Measurements from ENCODE around the gene TSPAN8.
"Not testable (repeated sequence)": the region's sequence is repeated elsewhere in the genome, so short reads cannot be mapped to it uniquely, and the experiment has no call there.

TSPAN8 gene

GRCh38 chr12:71157601-71158233 lies at the start of gene TSPAN8:
Gene TSPAN8, minus strand, starts transcription at chr12:71157999. Its CDS starts 321 bp downstream, at chr12:71157678.
- DNase-seq, result no peak

GRCh38 chr12:71201136-71201679 lies 43.4 kb upstream of the TSPAN8 start:
- DNase-seq, result no peak

- no peak for DNase-seq
Observed at GRCh38 chr12:71200706-71201105, 42.9 kb upstream of the TSPAN8 start.

DNA sequence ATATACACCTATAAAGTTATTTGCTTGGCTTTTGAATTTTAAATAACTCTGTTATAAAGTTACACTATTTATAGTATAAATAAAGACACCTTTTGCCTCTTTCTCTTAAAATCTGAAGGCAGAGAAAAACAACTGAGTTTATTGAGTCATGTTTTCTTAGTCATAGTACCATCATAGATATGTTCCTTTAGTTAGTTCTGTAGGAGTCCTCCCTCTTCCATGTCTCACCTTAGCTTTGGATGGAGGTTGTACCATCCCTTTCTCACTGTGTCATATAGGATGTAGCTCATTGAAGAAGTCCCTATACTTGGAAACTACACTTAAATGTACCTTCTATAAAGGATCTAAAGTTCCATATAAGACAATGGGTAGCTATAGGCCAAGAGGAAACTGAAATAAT lies 39.7 kb upstream of the TSPAN8 start:
- DNase-seq, result no peak

DNA sequence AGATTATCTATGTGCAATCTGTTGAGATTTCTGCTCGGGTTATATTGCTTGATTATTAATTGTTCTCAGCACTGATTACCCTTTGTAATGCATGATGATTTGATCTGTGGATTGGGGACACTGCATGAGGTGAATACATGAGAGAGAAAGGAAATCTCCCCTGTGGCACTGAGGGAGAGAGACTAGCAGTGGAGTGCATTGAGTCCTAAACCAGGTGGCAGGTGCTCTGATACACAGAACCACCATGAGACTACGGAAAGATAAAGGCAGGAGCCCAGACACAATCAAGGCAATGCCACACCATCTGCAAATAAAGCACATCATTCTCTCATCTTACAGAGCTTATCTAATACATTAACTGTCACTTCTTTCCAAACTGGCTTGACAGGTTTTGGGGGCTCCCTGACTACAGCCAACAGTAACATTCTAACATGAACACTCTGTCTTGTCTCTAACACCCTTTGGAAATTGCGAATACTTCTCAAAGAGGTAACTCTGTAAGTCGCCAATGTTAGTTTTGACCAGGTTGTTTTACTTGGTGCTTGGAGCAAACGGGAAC lies 37.6 kb upstream of the TSPAN8 start:
- no peak for DNase-seq

DNA sequence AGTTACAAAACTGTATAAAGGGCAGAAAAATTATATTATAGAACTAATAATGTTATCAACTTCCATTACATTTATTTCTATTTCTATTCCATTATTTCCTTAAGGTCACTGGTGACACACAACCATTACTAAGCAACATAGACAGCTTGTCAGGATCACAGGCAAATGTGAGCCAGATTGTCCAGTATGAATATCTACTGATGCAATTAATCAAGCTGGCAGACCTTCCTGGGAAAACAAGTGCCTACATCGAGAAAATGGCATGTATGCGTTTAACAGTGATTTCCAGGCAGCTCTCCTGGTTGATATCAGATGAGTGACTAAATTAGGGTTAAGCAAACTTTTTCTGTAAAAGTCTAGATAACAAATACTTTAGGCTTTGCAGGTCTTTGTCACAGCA lies 36.9 kb upstream of the TSPAN8 start:
- DNase-seq, result no peak

DNA sequence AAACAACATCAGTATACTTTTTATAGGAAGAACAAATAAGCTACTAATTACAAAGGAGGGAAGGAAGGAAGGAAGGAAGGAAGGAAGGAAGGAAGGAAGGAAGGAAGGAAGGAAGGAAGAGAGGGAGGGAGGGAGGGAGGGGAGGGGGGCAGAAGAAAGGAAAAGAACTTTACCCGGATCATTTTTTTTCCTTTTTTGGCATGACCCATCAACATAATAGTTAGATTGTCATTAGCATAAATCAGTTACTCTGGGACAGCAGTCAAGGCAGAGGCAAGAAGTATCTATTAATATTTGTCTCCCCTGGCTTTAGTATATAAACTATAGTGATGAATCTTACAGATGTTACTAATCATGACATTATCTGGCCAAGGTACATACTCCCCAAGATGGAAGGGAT lies 35.2 kb upstream of the TSPAN8 start:
- no peak for DNase-seq

- DNase-seq, result no peak
Observed at GRCh38 chr12:71191509-71192196, 33.9 kb upstream of the TSPAN8 start.

DNA sequence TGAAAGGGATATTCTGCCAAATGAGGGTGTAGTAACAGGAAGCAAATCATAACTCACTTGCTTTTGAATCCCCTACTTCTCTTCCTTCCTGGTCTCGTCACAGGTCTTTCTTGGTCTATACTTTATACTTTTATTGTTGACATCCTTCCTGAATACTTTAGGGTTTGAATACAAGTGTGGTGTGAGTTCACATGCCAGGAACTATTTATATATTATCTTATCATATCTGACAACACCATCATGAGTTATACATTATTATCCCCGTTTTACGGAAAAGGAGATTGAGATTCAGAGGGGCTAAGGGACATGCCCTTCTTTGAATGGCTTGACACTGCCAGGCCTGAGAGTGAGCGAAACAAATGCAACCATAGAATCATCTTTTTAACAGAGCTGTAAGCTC lies 33.0 kb upstream of the TSPAN8 start:
- DNase-seq, result no peak

GRCh38 chr12:71187379-71187778 lies 29.6 kb upstream of the TSPAN8 start:
- DNase-seq, result no peak

GRCh38 chr12:71186571-71187288 lies 28.9 kb upstream of the TSPAN8 start:
- no peak for DNase-seq

- no peak for DNase-seq
Observed at GRCh38 chr12:71183846-71184245, 26.0 kb upstream of the TSPAN8 start.

DNA sequence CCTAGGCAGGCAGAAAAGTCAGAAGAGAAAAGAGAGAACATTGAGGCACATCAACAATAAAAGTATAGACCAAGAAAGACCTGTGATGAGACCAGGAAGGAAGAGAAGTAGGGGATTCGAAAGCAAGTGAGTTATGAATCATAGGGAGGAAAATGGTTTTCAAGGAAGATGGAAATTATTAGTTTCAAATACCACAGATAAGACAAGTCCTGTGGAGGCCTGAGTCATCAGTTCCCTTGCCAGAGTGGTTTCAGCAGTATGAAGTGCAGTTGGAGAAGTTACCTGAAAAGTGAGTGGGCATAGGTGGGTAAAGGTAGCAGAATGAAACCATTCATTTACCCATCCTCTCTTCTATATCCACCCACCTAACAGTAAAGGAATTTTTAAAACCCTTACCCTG lies 25.2 kb upstream of the TSPAN8 start:
- no peak for DNase-seq

- no peak for DNase-seq
Observed at GRCh38 chr12:71178162-71178561, 20.4 kb upstream of the TSPAN8 start.

- DNase-seq, result no peak
Observed at GRCh38 chr12:71174825-71175224, 17.0 kb upstream of the TSPAN8 start.

DNA sequence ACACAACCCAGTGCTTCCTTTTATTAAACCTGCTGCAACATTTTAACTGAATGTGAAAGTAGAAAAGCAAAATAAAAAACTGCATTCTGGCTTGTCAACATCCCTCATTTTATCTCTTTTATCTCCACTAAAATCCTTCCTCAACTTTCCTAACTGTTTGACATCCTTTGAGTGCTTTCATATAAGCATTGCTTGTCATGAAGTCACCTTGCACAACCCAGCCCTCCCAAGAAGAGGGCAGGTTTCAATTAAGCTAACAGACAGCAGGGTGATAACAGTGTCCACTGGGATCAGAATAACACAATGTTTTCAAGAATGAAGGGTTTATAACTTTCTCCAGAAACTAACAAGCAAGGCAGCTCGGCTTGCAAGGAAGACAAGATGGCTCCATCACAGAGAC lies 16.3 kb upstream of the TSPAN8 start:
- DNase-seq, result no peak

DNA sequence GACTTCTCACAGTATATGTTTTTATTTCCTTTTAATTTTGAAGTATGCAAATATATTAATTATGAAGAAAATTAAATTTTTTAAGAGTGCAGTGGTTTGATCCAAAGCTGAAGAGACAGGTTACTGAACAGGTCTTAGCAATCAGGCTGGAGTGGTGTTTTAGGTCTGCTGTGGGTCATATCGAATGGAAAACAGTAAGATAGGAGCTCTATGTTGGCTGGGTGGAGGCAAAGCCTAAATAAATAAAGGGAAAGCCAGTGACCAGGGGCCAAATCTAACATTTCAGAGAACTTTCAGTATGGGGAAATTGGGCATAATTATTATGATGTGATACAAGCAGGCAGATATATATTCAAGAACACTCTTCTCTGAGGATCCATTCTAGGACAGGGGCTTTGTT lies 12.7 kb upstream of the TSPAN8 start:
- no peak for DNase-seq

DNA sequence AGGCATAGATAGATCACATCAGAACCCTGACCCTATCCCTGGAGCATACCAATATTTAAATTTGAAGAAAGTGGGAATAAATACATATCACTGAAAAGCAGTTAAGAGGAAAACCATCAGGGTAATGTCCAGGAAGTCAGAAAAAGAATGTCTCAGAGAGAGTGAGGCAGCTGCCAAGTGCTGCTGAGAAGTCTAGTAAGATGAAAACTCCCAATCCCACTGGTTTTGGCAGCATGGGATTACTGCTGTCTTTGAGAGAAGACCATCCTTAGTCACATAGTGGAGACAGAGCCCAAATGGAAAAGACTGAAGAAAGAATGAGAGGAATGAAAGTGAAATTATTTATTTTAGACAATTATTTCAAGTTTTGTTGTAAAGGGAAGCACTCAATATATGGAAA lies 11.5 kb upstream of the TSPAN8 start:
- no peak for DNase-seq

GRCh38 chr12:71166862-71167496 lies 9.2 kb upstream of the TSPAN8 start:
- DNase-seq, result no peak

DNA sequence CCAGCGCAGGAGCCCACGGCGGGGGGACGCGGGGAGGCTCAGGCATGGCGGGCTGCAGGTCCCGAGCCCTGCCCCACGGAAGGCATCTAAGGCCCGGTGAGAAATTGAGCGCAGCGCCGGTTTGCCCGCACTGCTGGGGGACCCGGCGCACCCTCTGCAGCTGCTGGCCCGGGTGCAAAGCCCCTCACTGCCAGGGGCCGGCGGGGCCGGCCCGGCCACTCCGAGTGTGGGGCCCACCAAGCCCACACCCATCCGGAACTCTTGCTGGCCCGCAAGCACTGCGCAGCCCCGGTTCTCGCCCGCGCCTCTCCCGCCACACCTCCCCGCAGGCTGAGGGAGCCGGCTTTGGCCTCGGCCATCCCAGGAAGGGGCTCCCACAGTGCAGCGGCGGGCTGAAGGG lies 8.5 kb upstream of the TSPAN8 start:
- DNase-seq, result no peak

DNA sequence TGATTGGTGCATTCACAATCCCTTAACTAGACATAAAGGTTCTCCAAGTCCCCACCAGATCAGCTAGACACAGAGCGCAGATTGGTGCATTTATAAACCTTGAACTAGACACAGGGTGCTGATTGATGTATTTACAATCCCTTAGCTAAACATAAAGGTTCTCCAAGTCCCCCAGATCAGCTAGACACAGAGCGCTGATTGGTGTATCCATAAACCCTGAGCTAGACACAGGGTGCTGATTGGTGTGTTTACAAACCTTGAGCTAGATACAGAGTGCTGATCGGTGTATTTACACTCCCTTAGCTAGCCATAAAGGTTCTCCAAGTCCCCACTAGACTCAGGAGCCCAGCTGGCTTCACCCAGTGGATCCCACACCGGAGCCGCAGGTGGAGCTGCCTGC lies 8.0 kb upstream of the TSPAN8 start:
- not testable (repeated sequence) for DNase-seq

GRCh38 chr12:71164568-71165197 lies 6.9 kb upstream of the TSPAN8 start:
- DNase-seq, result no peak

DNA sequence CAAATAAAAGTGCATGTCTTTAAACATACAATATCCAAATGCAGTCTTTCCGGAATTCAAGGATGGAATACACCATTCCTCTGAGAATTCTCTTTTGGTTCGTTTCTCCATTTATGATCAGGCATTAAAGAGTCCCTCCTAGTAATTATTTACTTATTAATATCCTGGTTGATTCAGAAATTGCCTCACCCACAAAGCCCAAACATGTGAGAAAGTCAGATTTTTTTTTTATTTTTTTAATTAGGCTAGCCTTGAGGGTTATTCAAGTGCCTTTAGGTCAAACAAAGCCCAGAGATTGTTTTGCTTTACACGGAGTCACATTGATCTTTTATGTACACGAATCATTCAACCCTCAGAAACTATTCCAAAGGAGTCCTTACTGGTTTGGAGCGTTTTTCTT lies 6.4 kb upstream of the TSPAN8 start:
- DNase-seq, result no peak

All from hematopoietic multipotent progenitor cell treated with erythropoietin and hydrocortisone succinate and interleukin-3 and kit ligand, for 4 days (in vitro differentiated cells).